C4-2B (cell line): ENCODE results near the gene OLFML2B.

ENCODE experiments used
- ZFX ChIP-seq: fragments of 450-650 bp; IDR thresholded peaks from 2 replicates; pipeline ENCODE4 v1.6.1; 2017
- TF ChIP-seq, protein P1 (sequence below): fragments of 450-650 bp; conservative IDR thresholded peaks from 2 replicates; pipeline ENCODE4 v1.5.1; 2017; ENCODE audit warnings: mild to moderate bottlenecking

DNA sequence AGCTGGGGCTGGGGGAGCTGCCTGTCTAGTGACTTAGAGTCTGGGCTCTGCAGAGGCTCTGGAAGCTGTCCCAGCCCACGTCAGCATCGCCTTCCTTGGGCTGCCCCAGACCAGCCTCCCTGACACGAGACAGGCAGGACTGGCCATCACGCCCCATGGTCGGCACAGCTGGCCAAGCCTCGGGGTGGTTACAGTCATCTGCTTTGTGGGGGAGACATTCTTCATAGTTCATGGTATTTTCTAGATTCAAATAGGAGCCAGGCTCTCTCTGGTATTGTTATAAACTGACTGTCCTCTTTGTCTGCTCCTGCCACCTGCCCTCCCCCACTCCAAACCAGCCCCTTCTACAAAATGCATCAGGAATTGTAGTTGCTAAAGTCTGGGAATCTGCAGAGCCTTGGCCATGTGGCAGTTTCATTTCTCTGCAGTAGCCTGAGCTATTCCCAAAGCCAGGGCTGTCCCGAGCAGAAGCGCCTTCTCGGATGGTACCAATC, 29.4 kb downstream of the OLFML2B start:
- TF ChIP-seq, protein P1, sequence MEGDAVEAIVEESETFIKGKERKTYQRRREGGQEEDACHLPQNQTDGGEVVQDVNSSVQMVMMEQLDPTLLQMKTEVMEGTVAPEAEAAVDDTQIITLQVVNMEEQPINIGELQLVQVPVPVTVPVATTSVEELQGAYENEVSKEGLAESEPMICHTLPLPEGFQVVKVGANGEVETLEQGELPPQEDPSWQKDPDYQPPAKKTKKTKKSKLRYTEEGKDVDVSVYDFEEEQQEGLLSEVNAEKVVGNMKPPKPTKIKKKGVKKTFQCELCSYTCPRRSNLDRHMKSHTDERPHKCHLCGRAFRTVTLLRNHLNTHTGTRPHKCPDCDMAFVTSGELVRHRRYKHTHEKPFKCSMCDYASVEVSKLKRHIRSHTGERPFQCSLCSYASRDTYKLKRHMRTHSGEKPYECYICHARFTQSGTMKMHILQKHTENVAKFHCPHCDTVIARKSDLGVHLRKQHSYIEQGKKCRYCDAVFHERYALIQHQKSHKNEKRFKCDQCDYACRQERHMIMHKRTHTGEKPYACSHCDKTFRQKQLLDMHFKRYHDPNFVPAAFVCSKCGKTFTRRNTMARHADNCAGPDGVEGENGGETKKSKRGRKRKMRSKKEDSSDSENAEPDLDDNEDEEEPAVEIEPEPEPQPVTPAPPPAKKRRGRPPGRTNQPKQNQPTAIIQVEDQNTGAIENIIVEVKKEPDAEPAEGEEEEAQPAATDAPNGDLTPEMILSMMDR, result no peak
- no peak for TF ChIP-seq ZFX
